ENCODE measurements around the gene BAMBI. TPM values are rescaled to one million over a fixed set of nuclear protein-coding genes. Genes with fewer than 3 reads are reported as not detected.

BAMBI gene
- total and polyA plus RNA-seq, 7 donors = 0.87 to 5.3 (median 3.6) TPM

DNA sequence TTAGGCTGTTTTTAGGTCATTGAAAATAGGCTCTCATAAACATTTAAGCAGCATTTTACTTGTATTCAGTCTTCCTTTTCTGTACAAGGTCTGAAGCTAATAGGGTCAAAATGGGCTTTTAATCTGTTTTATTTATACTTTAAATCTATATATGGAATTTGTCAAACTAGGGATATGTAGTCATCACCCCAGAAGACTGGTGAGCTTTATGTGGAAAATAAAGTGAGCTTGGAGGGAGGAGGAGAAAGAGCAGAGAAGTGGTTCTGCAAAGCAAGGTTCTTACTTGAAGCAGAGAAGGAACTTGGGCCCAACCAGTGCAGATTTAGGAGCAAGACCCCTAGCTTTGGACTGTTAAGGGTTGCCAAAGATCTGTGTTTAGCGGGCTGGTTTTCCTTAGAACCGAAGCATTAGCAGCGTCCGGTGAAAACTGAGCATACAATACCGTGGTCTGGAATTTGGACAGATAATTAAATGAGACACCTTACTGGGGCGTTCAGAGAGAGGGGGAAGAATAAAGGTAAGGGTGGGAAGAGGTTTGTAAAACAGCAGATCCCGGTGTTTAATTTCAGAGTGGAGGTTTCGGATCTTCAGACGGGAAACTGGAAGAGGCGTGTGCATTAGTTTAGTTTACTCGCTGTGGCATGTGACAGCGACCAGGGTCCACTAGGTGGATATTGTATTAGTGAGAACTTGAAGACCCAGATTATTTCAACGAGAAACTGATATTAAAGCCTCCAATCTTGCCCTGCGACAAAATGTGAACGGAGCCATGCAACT lies 2.4 kb downstream of the BAMBI start:
- 3 to 10% methylated on average over 15 of the region's 15 CpGs for WGBS, 2 donors
- intact Hi-C loops (cut with DNase I) = no loop called here
- H3K4me3 ChIP-seq = peak overlapping the region in 3 of 4 donors; percentile 59 to 93 (median 85)
- peaks cover 0 to 49% (median 40%) of the 10 kb centered on the region in 4 donors for H3K4me1 ChIP-seq
- no peaks in the 10 kb centered on the region for H3K9me3 ChIP-seq
- TF ChIP-seq POLR2A (IDR thresholded peaks at IDR 0.05) (no peak), POLR2AphosphoS5 (IDR thresholded peaks at IDR 0.05) (no peak), EP300 (IDR thresholded peaks at IDR 0.05) (no peak)
- TF ChIP-seq, protein P1, sequence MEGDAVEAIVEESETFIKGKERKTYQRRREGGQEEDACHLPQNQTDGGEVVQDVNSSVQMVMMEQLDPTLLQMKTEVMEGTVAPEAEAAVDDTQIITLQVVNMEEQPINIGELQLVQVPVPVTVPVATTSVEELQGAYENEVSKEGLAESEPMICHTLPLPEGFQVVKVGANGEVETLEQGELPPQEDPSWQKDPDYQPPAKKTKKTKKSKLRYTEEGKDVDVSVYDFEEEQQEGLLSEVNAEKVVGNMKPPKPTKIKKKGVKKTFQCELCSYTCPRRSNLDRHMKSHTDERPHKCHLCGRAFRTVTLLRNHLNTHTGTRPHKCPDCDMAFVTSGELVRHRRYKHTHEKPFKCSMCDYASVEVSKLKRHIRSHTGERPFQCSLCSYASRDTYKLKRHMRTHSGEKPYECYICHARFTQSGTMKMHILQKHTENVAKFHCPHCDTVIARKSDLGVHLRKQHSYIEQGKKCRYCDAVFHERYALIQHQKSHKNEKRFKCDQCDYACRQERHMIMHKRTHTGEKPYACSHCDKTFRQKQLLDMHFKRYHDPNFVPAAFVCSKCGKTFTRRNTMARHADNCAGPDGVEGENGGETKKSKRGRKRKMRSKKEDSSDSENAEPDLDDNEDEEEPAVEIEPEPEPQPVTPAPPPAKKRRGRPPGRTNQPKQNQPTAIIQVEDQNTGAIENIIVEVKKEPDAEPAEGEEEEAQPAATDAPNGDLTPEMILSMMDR (IDR thresholded peaks at IDR 0.05) = peak in 1 of 4 experiments; percentile 11
- H3K27me3 ChIP-seq = peaks cover 0 to 11% (median 0%) of the 10 kb centered on the region in 3 donors
- peak overlapping the region in 3 of 4 donors; percentile 0 to 86 (median 20) for H3K27ac ChIP-seq
- DNase-seq = no peak
- no peaks in the 10 kb centered on the region for H3K36me3 ChIP-seq

DNA sequence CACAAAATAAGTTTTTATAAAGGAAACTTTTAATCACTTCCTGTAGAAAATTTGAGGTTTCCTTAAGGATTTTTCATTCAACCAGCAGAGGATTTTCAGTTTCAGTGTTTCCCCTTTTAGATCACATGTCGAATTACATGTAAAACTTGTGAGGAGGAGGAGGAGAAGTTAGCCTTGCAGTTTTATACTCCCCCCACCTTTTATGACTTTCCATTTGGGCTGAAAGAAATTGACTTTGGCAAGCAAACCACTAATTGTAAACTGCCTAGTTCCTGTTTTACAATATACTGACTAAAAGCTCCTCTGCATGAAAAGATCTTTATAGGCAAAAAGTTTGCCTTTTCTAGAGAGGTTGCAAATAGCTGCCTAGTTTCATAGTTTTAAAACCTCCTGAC lies 3.0 kb downstream of the BAMBI start:
- H3K27ac ChIP-seq = peak overlapping the region in 1 of 4 donors; percentile 86
- no peaks in the 10 kb centered on the region for H3K36me3 ChIP-seq
- no peaks in the 10 kb centered on the region for H3K9me3 ChIP-seq
- peaks cover 0 to 11% (median 0%) of the 10 kb centered on the region in 3 donors for H3K27me3 ChIP-seq
- TF ChIP-seq, protein P1 (IDR thresholded peaks at IDR 0.05) = no peak
- no peak for TF ChIP-seq POLR2AphosphoS5 (IDR thresholded peaks at IDR 0.05)
- TF ChIP-seq POLR2A (IDR thresholded peaks at IDR 0.05) = no peak
- TF ChIP-seq EP300 (IDR thresholded peaks at IDR 0.05) = no peak
- intact Hi-C loops (cut with DNase I) = no loop called here
- peaks cover 0 to 49% (median 40%) of the 10 kb centered on the region in 4 donors for H3K4me1 ChIP-seq
- peak overlapping the region in 1 of 4 donors; percentile 93 for H3K4me3 ChIP-seq
- 0 to 10% methylated on average over 1 of the region's 1 CpG for WGBS, 2 donors
- DNase-seq = no peak

DNA sequence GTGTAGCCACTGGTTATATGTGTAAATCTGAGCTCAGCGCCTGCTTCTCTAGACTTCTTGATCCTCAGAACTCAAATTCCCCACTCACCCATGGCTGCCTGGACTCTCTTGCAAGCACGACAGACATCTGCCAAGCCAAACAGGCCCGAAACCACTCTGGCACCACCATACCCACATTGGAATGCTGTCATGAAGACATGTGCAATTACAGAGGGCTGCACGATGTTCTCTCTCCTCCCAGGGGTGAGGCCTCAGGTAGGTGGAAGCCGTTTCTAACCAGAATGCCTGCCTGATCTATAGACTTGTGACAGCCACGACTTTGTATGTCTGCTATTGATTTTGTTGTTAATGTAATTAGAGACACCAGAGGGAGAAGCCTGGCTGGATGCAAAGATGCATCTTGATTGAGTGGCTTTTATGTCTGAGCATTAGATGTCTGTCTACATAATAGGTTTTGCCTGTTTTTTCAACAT lies 4.0 kb downstream of the BAMBI start:
- Histone ChIP-seq H3K4me3 (no peak overlapping the region), H3K27me3 (peaks cover 0 to 7% (median 0%) of the 10 kb centered on the region in 3 donors), H3K4me1 (peaks cover 0 to 49% (median 39%) of the 10 kb centered on the region in 4 donors), H3K27ac (no peak overlapping the region), H3K9me3 (no peaks in the 10 kb centered on the region), H3K36me3 (no peaks in the 10 kb centered on the region)
- no peak for DNase-seq
- intact Hi-C loops (cut with DNase I) = no loop called here
- 72 to 82% methylated on average over 6 of the region's 6 CpGs for WGBS, 2 donors
- TF ChIP-seq POLR2AphosphoS5 (IDR thresholded peaks at IDR 0.05) (no peak), POLR2A (IDR thresholded peaks at IDR 0.05) (no peak), EP300 (IDR thresholded peaks at IDR 0.05) (no peak)
- TF ChIP-seq, protein P1 (IDR thresholded peaks at IDR 0.05) = no peak

DNA sequence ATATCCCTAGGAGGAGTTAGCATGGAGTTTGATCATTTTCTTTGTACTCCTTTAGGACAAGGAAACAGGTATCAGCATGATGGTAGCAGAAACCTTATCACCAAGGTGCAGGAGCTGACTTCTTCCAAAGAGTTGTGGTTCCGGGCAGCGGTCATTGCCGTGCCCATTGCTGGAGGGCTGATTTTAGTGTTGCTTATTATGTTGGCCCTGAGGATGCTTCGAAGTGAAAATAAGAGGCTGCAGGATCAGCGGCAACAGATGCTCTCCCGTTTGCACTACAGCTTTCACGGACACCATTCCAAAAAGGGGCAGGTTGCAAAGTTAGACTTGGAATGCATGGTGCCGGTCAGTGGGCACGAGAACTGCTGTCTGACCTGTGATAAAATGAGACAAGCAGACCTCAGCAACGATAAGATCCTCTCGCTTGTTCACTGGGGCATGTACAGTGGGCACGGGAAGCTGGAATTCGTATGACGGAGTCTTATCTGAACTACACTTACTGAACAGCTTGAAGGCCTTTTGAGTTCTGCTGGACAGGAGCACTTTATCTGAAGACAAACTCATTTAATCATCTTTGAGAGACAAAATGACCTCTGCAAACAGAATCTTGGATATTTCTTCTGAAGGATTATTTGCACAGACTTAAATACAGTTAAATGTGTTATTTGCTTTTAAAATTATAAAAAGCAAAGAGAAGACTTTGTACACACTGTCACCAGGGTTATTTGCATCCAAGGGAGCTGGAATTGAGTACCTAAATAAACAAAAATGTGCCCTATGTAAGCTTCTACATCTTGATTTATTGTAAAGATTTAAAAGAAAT lies 4.8 kb downstream of the BAMBI start:
- 92% methylated on average over 14 of the region's 14 CpGs for WGBS, 2 donors
- no peaks in the 10 kb centered on the region for H3K9me3 ChIP-seq
- no peak for DNase-seq
- no peak overlapping the region for H3K27ac ChIP-seq
- H3K27me3 ChIP-seq = no peaks in the 10 kb centered on the region
- intact Hi-C loops (cut with DNase I) = no loop called here
- peaks cover 0 to 42% (median 33%) of the 10 kb centered on the region in 4 donors for H3K4me1 ChIP-seq
- H3K36me3 ChIP-seq = no peaks in the 10 kb centered on the region
- H3K4me3 ChIP-seq = no peak overlapping the region
- TF ChIP-seq POLR2A (IDR thresholded peaks at IDR 0.05) (no peak), POLR2AphosphoS5 (IDR thresholded peaks at IDR 0.05) (no peak), EP300 (IDR thresholded peaks at IDR 0.05) (no peak)
- TF ChIP-seq, protein P1 (IDR thresholded peaks at IDR 0.05) = no peak

Measured in sigmoid colon (tissue), 7 donors.